ENCODE data around the gene LAMB3.

Gene LAMB3

GRCh38 chr1:209586221-209586740 lies 65.9 kb downstream of the LAMB3 start:
- H3K36me3 Mint-ChIP-seq = no peaks in the 10 kb centered on the region
- no peak for DNase-seq (ENCODE audit: low spot score in 2 of 2)
- H3K4me1 Mint-ChIP-seq = no peaks in the 10 kb centered on the region
- no peak overlapping the region for H3K27ac Mint-ChIP-seq
- ATAC-seq = no peak
- H3K4me3 Mint-ChIP-seq = no peak overlapping the region
- no peaks in the 10 kb centered on the region for H3K9me3 Mint-ChIP-seq

- H3K4me1 Mint-ChIP-seq = no peaks in the 10 kb centered on the region
These were observed 66.6 kb downstream of the LAMB3 start for GRCh38 chr1:209585672-209586071.

DNA sequence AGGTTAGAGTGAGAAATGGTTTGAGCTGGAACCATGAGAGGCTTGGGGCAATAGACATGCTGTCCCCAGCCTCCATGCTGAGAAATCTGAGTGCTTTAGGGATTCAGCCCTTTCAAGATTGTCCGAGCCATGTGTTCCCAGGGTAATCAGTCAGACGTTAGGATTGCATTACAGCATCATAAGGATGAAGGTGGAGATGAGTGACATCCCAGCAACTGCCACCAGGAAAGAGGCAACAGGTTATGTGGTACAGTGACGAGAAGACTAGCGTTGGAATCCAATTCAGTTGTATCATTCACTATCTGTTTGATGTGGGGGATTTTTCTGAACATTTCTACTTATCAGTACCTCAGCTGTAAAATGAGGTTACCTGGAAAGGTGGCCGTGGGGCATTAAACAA lies 67.0 kb downstream of the LAMB3 start:
- no peak for ATAC-seq
- no peak overlapping the region for H3K27ac Mint-ChIP-seq
- DNase-seq (ENCODE audit: low spot score in 2 of 2) = no peak
- no peak overlapping the region for H3K4me3 Mint-ChIP-seq
- no peaks in the 10 kb centered on the region for H3K9me3 Mint-ChIP-seq
- H3K36me3 Mint-ChIP-seq = no peaks in the 10 kb centered on the region
- H3K4me1 Mint-ChIP-seq = no peaks in the 10 kb centered on the region

More at GRCh38 chr1:209585672-209586071, 66.6 kb downstream of the LAMB3 start:
- Mint-ChIP-seq H3K4me3 (no peak overlapping the region), H3K9me3 (no peaks in the 10 kb centered on the region), H3K36me3 (no peaks in the 10 kb centered on the region), H3K27ac (no peak overlapping the region)
- no peak for DNase-seq (ENCODE audit: low spot score in 2 of 2)
- ATAC-seq = peak; percentile 11

- H3K27ac Mint-ChIP-seq = no peak overlapping the region
- no peaks in the 10 kb centered on the region for H3K4me1 Mint-ChIP-seq
- H3K9me3 Mint-ChIP-seq = no peaks in the 10 kb centered on the region
- no peaks in the 10 kb centered on the region for H3K36me3 Mint-ChIP-seq
- DNase-seq (ENCODE audit: low spot score in 2 of 2) (no peak), ATAC-seq (no peak)
- H3K4me3 Mint-ChIP-seq = no peak overlapping the region
These were observed 68.0 kb downstream of the LAMB3 start for GRCh38 chr1:209584231-209584672.

DNA sequence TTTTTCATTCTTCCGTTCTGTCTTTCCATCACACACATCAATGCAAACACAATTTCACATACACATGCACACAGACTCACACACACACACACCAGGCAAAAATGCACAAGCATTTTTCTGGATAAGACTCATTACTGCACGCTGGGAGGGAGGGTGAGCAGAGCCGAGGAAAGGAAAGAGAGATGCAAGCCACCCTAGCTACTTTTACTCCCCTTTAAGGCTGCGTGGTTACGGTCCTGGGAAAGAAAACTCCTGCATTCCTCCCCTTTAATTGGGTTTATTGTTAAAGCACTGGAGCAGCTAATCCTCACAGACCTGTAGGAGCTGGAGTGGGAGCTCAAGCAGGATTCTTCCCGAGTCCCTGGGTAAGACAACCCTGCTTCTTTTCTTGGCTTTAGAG lies 68.8 kb downstream of the LAMB3 start, which contains the start of gene CAMK1G:
CAMK1G (plus strand) TSS at position 307 of the 400 bp plus-strand sequence. CDS start 11,270 bp downstream, outside the sequence.
- ATAC-seq (no peak), DNase-seq (ENCODE audit: low spot score in 2 of 2) (no peak)
- Mint-ChIP-seq H3K4me3 (no peak within 1 kb of the TSS), H3K4me1 (no peaks in the 10 kb centered on the region), H3K36me3 (no peaks in the 10 kb centered on the region), H3K9me3 (no peaks in the 10 kb centered on the region), H3K27ac (no peak within 1 kb of the TSS)

- H3K4me1 Mint-ChIP-seq = no peaks in the 10 kb centered on the region
- H3K4me3 Mint-ChIP-seq = no peak overlapping the region
- DNase-seq (ENCODE audit: low spot score in 2 of 2) (no peak), ATAC-seq (no peak)
- H3K9me3 Mint-ChIP-seq = no peaks in the 10 kb centered on the region
- no peaks in the 10 kb centered on the region for H3K36me3 Mint-ChIP-seq
- no peak overlapping the region for H3K27ac Mint-ChIP-seq
These were observed 71.6 kb downstream of the LAMB3 start for GRCh38 chr1:209580577-209580976.

- Mint-ChIP-seq H3K36me3 (no peaks in the 10 kb centered on the region), H3K9me3 (no peaks in the 10 kb centered on the region), H3K4me3 (no peak overlapping the region), H3K27ac (no peak overlapping the region), H3K4me1 (no peaks in the 10 kb centered on the region)
- ATAC-seq = no peak
- no peak for DNase-seq (ENCODE audit: low spot score in 2 of 2)
These were observed 74.9 kb downstream of the LAMB3 start for GRCh38 chr1:209577346-209577745.

DNA sequence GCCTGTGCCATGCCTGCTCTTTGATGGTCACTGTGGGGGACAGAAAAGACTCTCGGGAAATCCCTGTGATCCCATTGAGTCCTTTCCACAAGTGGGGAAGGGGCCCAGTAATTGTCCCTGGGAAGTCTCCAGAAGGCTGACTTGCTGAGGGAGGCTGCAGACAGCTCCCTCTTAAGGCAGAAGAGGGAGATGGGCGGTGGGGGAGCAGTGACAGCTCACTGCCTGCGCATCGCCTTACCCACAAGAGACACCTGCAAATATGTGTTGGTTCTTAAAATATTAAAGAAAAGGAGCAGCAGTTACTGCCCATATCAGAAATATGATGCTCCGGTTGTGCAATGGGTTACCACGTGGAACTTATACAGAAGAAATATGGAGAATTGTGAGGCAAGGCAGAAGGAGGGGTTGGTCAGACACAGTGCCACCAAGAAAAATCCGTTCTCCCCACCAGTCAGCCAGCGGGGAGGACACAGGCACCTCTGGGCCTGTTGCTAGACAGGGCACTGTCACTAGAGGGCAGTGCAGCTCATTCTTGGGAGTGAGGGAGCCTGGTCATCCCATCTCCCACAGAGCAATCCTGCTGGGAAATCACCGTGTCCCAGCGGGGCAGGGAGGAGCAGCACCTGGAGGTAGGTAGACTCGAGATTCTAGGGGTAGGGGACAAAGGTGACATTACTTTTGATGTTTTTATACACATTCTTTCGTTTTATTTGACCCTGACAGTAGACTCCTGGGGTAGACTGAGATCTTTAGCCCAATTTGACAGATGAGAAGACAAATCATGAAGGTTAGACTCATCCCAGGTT lies 75.6 kb downstream of the LAMB3 start:
- no peak overlapping the region for H3K27ac Mint-ChIP-seq
- no peaks in the 10 kb centered on the region for H3K36me3 Mint-ChIP-seq
- H3K4me3 Mint-ChIP-seq = no peak overlapping the region
- no peaks in the 10 kb centered on the region for H3K9me3 Mint-ChIP-seq
- ATAC-seq (peak; percentile 85), DNase-seq (ENCODE audit: low spot score in 2 of 2) (peak; percentile 61 to 84)
- H3K4me1 Mint-ChIP-seq = no peaks in the 10 kb centered on the region

- peaks cover 18% of the 10 kb centered on the region for H3K4me1 Mint-ChIP-seq
- no peak overlapping the region for H3K27ac Mint-ChIP-seq
- no peaks in the 10 kb centered on the region for H3K9me3 Mint-ChIP-seq
- ATAC-seq = no peak
- H3K4me3 Mint-ChIP-seq = no peak overlapping the region
- DNase-seq (ENCODE audit: low spot score in 2 of 2) = no peak
- H3K36me3 Mint-ChIP-seq = no peaks in the 10 kb centered on the region
These were observed 81.5 kb downstream of the LAMB3 start for GRCh38 chr1:209570743-209571142.

DNA sequence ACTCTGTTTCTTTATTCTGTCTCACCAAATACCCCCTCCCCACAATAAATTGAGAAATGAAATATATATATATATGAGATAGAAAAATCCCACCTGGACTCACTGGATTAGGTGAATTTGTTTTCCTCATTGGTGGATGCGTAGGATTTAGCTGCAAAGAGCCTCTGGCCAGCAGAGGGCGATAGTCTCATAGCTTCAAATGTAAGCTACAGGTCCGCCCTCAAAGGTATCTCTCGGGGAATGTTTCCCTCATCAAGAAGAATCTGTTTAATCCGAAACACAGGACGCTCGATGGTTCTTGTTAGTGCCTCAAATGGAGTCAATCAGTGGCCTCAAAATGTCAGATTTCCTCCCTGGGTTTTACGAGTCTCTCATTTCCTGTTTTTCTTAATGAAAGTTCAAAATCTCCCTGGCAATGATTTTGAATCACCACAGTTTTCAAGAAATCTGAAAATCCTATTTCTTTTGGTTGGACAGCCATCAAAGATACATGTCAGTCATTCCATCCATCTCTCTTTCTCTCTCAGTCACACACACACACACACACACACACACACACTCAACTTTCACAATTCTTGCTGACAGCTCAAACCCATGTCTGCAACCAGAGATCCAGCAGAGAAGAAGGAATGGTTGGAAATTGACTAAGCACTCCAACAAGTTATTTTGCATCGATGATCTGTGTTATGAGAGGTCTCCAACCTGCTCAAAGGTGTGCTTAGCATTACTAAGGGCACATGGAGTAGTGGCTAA lies 82.6 kb downstream of the LAMB3 start:
- peaks cover 23% of the 10 kb centered on the region for H3K4me1 Mint-ChIP-seq
- DNase-seq (ENCODE audit: low spot score in 2 of 2) (peak; percentile 53 to 82), ATAC-seq (peak; percentile 48)
- no peak overlapping the region for H3K4me3 Mint-ChIP-seq
- no peaks in the 10 kb centered on the region for H3K36me3 Mint-ChIP-seq
- H3K27ac Mint-ChIP-seq = no peak overlapping the region
- no peaks in the 10 kb centered on the region for H3K9me3 Mint-ChIP-seq

DNA sequence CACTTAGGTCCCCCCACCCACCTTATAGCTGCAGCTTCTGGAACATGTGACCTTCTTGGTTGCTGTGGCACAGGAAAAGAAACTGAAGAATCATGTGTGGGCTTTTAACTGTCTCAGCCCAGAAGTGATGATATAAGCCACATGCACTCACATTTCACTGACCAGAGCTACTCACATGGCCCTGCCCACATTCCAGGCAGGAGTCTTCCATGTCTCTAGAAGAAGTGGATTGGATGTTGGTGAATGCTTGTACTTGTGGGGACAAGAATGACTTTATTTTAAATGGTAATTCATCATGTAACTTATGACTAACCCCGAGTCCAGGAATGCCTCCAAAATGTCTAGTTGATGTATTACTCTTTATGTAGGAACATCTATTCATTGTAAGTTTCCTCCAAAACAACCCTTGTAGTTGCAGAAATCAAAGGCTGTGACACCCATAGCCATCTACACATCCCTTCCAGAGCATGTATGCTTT lies 84.5 kb downstream of the LAMB3 start:
- Mint-ChIP-seq H3K4me1 (peaks cover 23% of the 10 kb centered on the region), H3K9me3 (no peaks in the 10 kb centered on the region), H3K4me3 (no peak overlapping the region), H3K27ac (no peak overlapping the region), H3K36me3 (no peaks in the 10 kb centered on the region)
- no peak for DNase-seq (ENCODE audit: low spot score in 2 of 2)
- no peak for ATAC-seq

GRCh38 chr1:209565759-209566678 lies 86.2 kb downstream of the LAMB3 start:
- Mint-ChIP-seq H3K27ac (no peak overlapping the region), H3K36me3 (no peaks in the 10 kb centered on the region), H3K9me3 (no peaks in the 10 kb centered on the region)

More at GRCh38 chr1:209565759-209566678, 86.2 kb downstream of the LAMB3 start:
- peaks cover 23% of the 10 kb centered on the region for H3K4me1 Mint-ChIP-seq
- H3K4me3 Mint-ChIP-seq = no peak overlapping the region
- ATAC-seq (peak; percentile 82), DNase-seq (ENCODE audit: low spot score in 2 of 2) (peak; percentile 64 to 87)

Data from stimulated activated effector memory CD8-positive, alpha-beta T cell treated with anti-CD3 and anti-CD28 coated beads, Interleukin-12 subunit alpha, Interleukin-12 subunit beta, amount 100 ng/mL, for 72 hours (primary cell).